HG02943 (cell line): ENCODE measurements around the gene TMEM207.
"Not testable (repeated sequence)": the region's sequence is repeated elsewhere in the genome, so short reads cannot be mapped to it uniquely, and the experiment has no call there.

Experiments
- ATAC-seq: cut with Tn5 transposase; IDR thresholded peaks from one replicate; pipeline ENCODE4 v1.9.1; 2021; ENCODE audit warnings: mild to moderate bottlenecking, low read depth, moderate library complexity; ENCODE audit not compliant: unreplicated experiment

TMEM207 gene

DNA sequence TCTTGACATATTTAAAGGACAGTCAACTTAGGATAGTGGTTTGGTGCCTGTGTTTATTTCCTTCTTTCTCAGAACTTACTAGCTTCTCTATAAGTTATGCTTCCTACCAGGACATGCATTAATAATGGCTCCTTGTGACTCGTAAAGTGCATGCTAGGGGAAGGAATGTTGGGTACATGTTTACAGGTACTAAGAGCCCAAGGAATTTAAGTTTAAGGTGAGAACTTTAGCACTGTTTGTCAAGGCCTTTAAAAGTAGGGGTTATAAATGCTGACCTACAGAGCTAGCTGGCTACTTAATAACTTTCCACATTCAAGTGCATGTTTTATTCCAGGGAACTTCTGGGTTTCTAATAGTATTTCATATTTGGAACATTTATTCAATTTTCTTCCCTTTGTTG lies at the start of gene TMEM207:
Gene TMEM207, minus strand, starts transcription at position 101 of the 400 bp plus-strand sequence. Its CDS starts 92 bp downstream, at position 9.
- no peak for ATAC-seq

DNA sequence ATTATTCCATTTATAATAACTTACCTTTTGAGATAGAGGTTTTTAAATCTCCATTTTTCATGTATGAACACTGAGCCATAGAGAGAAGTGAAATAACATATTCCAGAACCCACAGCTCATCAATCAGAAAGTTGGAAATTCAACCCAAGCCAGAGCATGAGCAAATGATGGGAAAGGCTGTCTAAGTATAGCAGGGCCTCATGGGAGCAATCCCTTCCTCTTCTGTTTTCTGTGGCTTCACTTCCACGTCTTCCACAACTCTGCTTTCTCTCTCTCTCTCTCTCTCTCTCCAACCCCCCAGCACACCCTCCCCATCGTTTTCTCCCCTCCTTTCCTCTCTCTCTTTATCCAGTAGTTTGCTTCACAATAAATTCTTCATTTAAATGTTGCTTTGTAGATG lies 49.4 kb upstream of the TMEM207 start:
- no peak for ATAC-seq

DNA sequence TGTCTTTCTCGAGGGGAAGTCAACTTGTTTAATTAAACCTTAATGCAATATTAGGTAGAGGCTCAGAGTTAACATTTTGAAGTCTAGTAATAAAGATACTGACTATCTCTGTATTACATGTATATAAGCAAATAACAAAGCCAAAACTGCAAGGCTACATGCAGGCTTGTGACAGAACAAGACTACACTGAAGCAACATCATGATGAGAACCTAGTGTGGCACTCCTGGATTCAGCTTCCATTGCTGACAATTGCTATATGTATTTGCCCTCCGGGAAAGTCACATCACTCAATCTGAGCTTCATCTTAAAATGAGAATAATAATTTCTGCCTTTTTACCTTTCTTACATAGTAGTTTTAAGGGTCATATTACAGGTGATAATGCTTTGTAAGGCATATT lies 48.6 kb upstream of the TMEM207 start:
- ATAC-seq = no peak

DNA sequence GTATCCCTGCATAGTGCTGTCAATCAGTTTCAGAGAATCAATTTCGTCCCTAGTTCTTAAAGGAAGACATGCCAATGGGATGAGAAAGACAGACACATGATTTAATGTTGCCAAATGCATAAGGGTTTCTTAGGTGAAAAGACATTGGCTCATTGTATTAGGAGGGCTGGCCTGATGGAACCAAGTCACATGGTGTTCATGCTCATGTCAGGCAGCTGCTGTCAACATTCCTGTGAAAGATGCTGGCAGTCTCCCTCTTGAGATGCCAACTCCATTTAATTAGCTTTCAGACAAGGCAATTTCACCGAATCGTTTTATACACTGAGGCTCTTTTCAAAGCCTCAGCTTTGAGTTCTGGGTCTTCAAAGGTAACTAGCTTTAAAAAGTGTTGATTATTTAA lies 48.1 kb upstream of the TMEM207 start:
- no peak for ATAC-seq

DNA sequence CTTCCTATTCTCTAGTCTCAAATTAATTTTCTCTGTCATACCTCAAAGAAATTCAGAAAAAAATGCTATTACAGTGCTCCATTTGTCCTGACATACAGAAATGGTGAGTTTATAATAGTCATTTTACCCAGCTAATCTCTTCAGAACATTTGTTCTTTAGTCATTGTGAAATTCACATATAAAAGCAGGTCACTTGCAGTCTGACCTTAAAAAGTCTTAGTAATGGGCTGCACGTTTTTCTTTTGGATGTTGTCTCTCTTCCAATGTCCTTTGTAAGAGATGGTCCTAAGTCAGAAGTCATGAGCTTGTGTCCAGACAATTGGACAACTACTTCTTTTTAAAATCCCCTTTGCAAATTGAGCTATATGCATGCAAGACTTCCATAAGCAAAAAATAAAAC lies 47.2 kb upstream of the TMEM207 start:
- no peak for ATAC-seq

DNA sequence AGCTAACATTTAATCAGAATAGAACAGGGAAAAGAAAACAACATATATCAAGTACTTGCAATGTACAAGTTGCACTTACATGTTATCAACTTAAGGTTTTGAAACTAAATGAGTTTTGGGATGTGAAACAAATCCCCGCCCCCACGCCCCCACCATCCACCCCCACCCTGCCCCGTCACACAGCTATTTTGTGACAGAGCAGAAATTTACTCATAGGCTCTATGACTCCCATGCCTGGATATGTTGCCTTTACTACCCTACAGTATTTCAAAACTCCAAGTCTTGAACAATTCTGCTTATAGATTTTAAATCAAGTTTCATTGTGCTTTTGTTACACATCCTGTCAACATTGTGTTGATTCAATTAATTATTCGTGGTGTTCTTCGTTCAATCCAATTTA lies 46.1 kb upstream of the TMEM207 start:
- ATAC-seq = no peak

DNA sequence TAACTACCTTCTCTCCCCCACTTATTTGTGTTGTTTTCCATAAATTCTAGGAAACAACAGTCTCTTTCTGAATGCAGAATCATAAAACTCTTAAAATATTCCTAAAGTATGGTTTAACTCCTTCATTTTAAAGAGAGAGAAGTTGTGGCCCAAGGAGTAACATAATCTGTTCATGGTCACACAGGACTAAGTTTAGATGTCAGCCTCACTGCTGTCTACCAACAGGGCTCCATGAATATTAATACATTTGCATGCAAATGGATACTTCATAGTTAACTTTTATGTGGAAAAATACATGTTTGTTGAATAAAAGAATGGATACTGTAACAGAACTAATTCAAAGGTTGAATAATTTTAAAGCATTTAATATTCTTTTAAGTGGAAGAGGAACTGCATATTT lies 45.7 kb upstream of the TMEM207 start:
- ATAC-seq = no peak

DNA sequence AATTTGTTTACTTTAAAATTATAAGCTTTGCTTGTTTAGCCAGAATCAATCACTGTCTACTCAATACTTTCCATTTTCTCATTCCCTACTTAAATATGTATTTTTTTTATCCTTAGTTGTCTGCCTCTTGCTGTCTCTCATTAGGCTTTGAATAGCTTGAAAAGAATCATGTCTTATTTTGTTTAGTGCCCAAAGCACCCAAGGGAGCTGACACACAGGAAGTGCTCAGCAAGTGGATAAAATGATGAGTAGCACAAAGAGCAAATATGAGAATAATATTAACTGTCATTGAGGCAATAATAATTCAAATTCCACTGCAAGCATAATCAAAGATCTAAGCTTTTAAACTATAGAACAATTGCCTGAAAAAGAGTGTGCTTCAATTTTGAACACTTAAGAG lies 45.2 kb upstream of the TMEM207 start:
- no peak for ATAC-seq

DNA sequence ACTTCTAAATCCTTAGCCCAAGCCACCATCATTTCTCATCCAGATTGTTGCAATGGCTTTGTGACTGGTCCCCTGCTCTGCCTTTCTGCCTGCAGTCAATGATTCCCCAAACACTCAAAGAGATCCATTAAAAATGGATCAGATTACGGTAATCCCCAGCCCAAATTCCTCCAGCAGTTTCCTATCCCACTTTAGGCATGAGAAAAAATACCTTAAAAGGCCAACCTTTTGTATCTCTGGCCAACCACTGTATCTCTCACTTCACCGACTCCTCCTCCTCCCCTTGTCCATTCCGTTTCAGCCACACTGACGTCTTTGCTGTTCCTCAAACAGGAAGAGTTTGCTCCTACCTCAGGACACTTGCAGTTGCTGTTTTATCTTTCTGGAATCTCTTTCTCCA lies 43.3 kb upstream of the TMEM207 start:
- ATAC-seq = no peak

DNA sequence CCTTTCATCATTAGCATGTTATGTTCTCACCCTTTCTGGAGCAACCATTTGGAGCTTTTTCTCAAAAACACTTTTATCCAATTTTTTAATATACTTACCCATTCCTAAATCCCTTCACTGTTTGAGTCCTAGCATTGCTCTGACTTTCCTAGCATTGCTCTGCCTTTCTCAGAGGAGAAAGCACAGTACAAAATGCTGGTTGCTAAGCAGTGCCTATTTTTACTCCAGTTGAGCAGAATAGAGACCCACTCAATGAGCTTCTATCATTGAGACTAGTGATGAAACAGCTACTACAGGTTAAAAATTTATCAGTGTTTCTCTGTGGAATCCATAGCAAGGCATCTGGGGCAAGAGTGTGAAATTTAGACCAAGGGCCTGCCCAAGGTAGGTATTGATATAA lies 42.4 kb upstream of the TMEM207 start:
- ATAC-seq = no peak

DNA sequence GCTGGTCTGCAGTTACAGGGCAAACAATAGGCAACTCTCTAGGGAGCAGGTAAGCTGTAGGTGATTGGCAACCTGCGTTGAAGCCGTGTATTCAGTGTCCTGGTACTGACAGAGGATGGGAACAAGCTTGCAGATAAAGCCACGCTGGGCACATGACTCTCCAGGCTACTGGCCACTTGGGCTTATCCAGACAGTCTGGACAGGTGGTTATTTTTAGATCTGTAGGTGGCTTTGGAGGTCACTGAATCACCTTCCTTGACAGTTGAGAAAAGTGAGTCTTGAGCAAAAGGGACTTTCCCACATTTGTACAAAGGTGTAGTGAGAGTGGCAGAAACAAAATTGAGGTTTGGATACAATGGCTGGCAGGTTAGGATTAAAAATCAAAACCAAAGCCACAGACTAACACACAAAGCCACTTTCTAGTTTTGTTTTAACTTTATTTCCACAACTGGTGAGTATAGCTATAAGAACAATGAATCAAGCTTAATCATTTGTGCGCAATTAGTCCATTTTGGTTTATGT lies 41.9 kb upstream of the TMEM207 start:
- ATAC-seq = no peak

DNA sequence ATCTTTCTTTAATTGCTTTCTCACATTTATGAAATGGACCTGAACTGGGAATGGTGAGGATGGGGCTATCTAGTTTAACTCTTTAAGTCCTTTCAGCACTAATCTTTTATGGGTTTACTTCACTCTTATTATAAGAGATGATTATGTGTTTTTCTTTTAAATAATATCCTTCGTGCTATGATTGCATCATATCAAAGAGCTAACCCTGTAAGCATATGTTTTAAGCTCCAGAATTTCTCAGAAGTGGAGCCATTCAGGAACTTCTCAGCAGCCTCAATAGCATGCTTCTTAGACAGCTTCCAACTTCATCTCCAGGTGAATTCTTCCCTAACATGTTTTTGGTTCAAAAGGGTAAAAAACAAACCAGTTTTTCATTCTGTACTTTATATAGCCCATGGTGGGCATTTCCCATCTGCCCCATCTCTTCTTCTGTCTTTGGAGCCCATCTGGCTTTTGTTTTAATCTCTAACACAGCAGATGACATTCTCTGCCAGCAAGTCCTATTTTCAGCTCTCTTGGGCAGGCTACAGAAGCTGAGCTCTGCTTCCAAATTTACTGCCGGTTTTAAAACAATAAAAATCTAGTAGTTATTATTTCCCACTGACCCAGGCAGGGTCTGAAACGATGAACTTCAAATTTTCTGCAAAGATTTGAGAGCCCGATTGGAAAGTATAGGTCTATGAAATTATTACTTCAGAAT lies 37.4 kb upstream of the TMEM207 start:
- ATAC-seq = no peak

DNA sequence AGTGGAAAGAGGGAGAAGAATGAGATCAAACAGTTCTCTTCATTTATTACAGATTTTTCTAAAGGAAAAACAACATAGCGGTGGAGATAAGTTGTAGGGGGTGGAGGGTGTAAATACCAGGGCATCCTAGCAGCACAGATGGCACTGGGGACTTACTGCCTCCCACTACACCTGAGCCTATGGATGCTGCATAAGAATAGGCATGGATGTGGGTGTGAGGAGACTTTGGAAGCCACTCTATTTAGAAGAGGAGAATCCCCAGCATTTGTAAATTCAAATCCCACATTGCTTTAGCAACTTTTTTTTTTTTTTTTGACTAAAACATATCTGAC lies 36.8 kb upstream of the TMEM207 start:
- no peak for ATAC-seq

DNA sequence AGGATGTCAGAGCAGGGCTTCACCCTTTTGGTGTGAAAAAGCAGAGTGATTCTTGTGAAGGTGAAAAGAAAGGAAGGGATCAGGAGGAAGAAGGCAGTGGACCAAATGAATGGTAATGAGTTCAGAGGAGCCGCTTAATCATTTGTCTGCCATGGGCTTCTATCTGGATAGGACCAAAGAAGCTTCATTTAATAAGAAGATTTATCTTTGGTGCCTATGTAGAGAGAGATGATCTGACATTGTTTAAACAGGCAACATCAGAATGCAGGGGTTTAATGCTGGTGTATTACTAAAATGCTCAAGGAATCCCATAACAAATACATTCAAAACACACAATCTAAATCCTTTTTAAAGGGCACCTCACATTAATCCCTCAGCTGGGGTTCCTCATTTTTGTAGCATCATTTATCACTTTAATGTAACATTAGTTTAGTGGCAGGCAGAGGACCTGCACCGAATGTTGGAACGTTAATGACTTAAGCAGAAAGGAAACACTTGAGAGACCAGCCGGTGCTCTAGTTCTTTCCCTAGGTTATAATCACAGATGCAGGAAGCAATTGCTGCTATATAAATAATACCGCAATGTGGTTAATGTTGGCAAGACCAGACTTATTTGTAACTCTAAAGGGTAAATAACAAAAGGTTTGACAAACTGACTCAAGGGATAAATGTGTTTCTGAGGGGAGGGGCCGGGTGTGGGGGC lies 36.3 kb upstream of the TMEM207 start:
- ATAC-seq = no peak

DNA sequence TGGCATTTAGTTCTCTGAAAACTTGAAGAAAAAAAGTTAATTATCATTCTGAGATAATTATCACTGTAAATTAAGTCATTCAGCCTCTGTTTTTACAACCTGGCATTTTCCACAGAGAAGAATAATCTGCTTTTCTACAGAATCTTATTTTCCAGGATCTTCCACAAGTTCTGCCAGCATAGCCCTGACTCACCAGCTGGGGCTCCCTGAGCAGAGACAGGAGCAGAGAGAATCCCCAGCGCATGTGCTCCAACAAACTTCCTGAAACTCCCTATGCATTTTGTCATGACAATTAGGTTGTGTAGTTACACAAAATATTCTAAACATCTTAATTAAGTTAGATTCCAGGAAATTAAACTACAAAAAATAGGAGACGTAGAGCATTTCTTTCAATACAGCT lies 32.1 kb upstream of the TMEM207 start:
- ATAC-seq = no peak

DNA sequence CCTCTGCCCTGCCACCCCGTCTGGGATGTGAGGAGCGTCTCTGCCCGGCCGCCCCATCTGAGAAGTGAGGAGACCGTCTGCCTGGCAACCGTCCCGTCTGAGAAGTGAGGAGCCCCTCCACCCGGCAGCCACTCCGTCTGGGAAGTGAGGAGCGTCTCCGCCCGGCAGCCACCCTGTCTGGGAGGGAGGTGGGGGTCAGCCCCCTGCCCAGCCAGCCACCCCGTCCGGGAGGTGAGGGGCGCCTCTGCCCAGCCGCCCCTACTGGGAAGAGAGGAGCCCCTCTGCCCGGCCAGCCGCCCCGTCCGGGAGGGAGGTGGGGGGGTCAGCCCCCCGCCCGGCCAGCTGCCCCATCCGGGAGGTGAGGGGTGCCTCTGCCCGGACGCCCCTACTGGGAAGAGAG lies 23.6 kb upstream of the TMEM207 start:
- ATAC-seq = not testable (repeated sequence)

DNA sequence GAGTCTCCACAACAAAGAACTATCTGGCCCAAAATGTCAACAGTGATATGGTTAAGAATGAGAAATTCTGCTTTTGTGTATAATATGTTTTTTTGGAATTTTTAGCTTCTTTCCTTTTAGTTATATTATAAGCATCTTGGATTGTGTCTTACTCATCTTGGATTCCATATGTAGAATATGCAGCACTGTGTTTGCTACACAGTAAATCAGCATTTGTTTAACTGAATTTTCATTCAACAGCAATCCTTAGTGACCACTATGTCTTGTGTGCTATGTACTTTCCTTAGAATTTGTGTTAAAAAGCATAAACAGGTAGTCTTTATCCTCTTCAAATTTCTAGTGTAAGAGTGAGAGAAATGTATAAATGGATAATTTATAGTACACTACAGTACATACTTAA lies 18.2 kb upstream of the TMEM207 start:
- no peak for ATAC-seq

DNA sequence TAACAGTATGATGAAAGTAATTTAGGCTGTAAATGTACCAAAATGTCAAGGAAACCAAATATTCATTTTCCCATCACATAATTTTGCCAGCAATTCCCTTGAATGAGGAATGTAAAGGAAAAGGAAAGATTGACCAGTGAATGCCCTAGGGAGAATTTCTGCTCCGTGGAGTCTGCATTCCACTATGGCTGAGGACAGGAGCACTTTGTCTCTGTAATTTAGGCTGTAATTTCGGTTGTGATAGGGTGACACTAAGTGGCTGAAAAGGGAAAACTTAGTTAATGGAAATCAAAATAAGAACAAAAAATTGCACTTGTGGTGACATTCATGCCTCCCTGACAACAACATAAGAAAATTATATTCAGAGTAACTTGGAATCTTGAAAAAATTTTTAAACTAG lies 8.3 kb upstream of the TMEM207 start:
- no peak for ATAC-seq

DNA sequence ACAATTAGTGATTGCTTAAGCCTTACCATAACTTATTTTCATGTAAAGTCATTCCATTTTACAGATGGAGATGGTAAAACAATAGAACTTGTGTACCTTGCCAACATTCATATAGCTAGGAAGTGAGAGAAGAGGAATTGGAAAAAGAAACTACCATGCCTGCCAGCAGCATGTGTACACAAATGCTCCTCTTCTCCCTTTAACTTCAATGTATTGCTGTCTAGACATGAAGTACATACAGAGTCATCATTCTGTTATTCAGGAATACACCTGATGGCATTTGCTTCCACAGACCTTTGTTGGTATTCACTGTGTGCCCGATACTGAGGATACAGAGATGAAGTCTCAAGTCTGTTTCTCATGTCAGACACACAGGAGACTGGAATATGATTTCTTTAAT lies 7.1 kb upstream of the TMEM207 start:
- no peak for ATAC-seq

DNA sequence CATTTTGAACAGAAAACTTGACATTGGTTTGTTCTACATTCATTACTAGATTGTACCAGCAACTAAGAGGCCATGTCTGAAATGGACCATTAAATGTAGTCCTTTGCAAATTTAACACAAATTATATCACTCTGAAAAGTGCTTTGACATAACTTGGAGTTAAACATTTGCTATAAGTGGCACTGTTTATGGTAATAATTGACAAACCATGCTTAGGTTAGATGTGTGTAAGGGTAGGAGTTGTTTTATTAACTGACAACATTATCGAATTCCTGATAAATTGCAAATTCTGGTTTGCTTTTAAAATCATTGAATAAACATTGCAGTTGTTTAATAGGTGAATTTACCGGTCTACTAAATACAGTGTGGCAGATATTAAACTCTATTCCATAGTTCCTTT lies 6.1 kb upstream of the TMEM207 start:
- no peak for ATAC-seq

DNA sequence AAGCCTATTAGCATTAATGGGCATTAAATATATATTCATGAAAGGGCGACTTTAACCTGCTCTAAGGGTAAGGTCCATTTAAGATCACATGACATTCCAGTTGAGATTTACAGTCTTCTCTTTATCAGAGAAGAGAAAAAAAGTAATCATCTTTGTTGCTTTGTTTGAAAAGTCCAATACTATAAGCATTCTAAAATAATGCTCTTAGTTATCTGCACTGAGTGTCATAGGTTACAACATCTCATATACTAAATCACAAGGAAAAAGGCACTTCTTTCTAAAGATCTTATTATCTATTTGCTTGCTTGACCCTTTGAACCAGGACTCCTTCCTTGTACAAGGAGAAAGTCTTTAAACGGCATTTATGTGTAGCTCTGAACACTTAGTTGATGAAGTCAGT lies 1.4 kb downstream of the TMEM207 start:
- ATAC-seq = no peak

DNA sequence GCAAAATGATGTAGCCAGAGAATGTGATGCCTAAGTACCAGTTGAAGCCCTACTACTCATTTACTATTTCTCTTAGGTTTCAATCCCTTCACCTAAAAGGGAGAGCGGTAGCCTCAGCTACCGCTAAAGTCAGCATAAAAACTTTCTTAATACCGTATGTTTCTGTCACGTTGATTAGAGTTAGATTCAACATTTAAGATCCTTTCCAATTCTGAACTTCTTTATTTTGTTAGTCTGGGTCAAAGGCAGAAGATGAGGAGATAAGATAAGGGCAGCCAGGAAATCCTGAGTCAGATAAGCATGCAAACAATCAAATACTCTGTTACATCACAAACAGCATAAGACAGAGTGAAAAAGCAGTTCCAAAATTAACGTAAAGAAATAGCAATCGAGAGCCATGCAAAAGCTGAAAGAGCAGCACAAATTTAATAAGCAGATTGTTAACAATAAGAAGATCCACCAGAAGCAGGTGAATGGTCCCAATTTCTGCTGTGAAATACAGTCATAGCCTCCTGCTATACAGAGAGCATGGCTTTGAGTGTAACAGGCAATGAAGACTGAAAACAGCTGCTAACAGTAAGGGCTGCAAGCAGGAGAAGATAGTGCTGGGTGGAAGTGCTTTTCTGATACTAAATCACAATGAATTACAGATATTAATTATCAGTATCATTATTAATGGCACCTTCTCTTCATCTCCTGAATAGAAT lies 3.0 kb downstream of the TMEM207 start:
- no peak for ATAC-seq
